Measurements from ENCODE around the gene INO80. TPM values are rescaled to one million over a fixed set of nuclear protein-coding genes. Genes with fewer than 3 reads are reported as not detected.
A peak's percentile ranks its signal among the peaks of the same experiment; 100 is the strongest.
"Not testable (repeated sequence)": the region's sequence is repeated elsewhere in the genome, so short reads cannot be mapped to it uniquely, and the experiment has no call there.

The INO80 gene
- total and polyA plus RNA-seq, 2 donors (not counting 1 experiment from before 2014, with no cell fraction given): 16.3 to 55.7 TPM

- no peak overlapping the region for H3K9ac ChIP-seq (ENCODE audit: low read length)
- ChIA-PET POLR2A (no interaction called here), CTCF (interaction anchor here (1.2 to 1.4 kb wide), 3 partner anchors 11 to 267 kb away, joined by 3 to 4 read pairs (median 4); partner anchors contain the start of genes CHAC1 and CHP1)
- TF ChIP-seq EZH2 (IDR thresholded peaks at IDR 0.05; ENCODE audit: borderline replicate concordance, insufficient read depth, low read depth, low read length, poor library complexity, severe bottlenecking) (no peak), CTCF (IDR thresholded peaks at IDR 0.05) (no peak)
- WGBS (ENCODE audit: insufficient coverage): 100% methylated on average over 2 of the region's 8 CpGs
- H2AFZ ChIP-seq (ENCODE audit: insufficient read depth, low read depth, low read length, poor library complexity, severe bottlenecking): no peak overlapping the region
- peaks cover 0 to 9% of the 10 kb centered on the region in 2 donors for H3K4me1 ChIP-seq (ENCODE audit: control insufficient read depth in 2 of 2, insufficient read depth in 2 of 2, low read length in 2 of 2)
- H3K27ac Mint-ChIP-seq: no peak overlapping the region
- DNase-seq: peak; percentile 1
- no peaks in the 10 kb centered on the region for H3K79me2 ChIP-seq (ENCODE audit: control insufficient read depth, insufficient read depth, low read length)
- H3K9me3 ChIP-seq (ENCODE audit: control extremely low read depth in 1 of 3, control insufficient read depth in 2 of 3, insufficient read depth in 1 of 3, low read length in 2 of 3): no peaks in the 10 kb centered on the region
- H3K4me3 ChIP-seq (ENCODE audit: control extremely low read depth in 1 of 5, extremely low read depth in 1 of 5, insufficient read depth in 1 of 5, low read depth in 2 of 5, low read length in 4 of 5): no peak overlapping the region
- no peak overlapping the region for H3K4me2 ChIP-seq (replicated peaks; ENCODE audit: low read depth, low read length, poor library complexity, severe bottlenecking)
- H3K27me3 ChIP-seq (replicated peaks in 1 of 4; ENCODE audit: control extremely low read depth in 1 of 4, control insufficient read depth in 3 of 4, insufficient read depth in 4 of 4, low read length in 3 of 4): peaks cover 0 to 3% (median 0%) of the 10 kb centered on the region in 4 experiments
- no peak overlapping the region for H3K4me3 Mint-ChIP-seq
- no peaks in the 10 kb centered on the region for H3K36me3 ChIP-seq (replicated peaks in 1 of 2; ENCODE audit: control extremely low read depth in 1 of 2, control insufficient read depth in 1 of 2, extremely low read depth in 1 of 2, insufficient read depth in 2 of 2, low read length in 1 of 2)
- peaks cover 8% of the 10 kb centered on the region for H3K4me1 Mint-ChIP-seq
- intact Hi-C loops (cut with micrococcal nuclease): loop anchor here (2.0 kb wide), 1 partner anchor 21 kb away; no protein-coding TSS in a partner anchor
- peaks cover 4% of the 10 kb centered on the region for H3K27me3 Mint-ChIP-seq
- H4K20me1 ChIP-seq (ENCODE audit: control insufficient read depth, insufficient read depth, low read length, poor library complexity, severe bottlenecking): no peaks in the 10 kb centered on the region
- ATAC-seq (ENCODE audit: low read depth): no peak
- H3K9me3 Mint-ChIP-seq (ENCODE audit: insufficient read depth): no peaks in the 10 kb centered on the region
- H3K27ac ChIP-seq (ENCODE audit: low read length in 2 of 2): no peak overlapping the region
These were observed 152.1 kb downstream of the INO80 start for GRCh38 chr15:40964006-40964405.

DNA sequence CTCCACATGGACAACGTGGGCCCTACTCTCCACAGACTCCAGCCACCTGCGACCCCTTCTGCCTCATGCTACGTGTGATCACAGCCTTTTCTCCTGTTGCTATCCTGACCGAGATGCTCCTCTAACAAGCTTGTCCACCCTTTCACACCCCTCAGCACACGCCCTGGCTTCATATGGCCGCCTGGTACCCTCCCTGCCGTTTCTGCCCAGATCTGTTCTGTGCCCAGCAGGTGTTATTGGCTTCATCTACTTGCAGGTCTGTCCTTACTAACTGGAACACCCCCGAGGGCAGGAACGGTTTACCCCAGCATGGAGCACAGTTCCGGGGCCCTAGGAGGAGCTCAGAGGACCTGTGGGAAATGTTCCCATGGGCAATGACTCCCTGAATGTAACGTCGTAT lies 152.9 kb downstream of the INO80 start:
- H3K27ac ChIP-seq (ENCODE audit: low read length in 2 of 2): no peak overlapping the region
- peaks cover 0 to 3% (median 0%) of the 10 kb centered on the region in 4 experiments for H3K27me3 ChIP-seq (replicated peaks in 1 of 4; ENCODE audit: control extremely low read depth in 1 of 4, control insufficient read depth in 3 of 4, insufficient read depth in 4 of 4, low read length in 3 of 4)
- peaks cover 0 to 9% of the 10 kb centered on the region in 2 donors for H3K4me1 ChIP-seq (ENCODE audit: control insufficient read depth in 2 of 2, insufficient read depth in 2 of 2, low read length in 2 of 2)
- no peaks in the 10 kb centered on the region for H3K79me2 ChIP-seq (ENCODE audit: control insufficient read depth, insufficient read depth, low read length)
- TF ChIP-seq EZH2 (IDR thresholded peaks at IDR 0.05; ENCODE audit: borderline replicate concordance, insufficient read depth, low read depth, low read length, poor library complexity, severe bottlenecking) (no peak), CTCF (IDR thresholded peaks at IDR 0.05) (no peak)
- DNase-seq (peak; percentile 1), ATAC-seq (ENCODE audit: low read depth) (no peak)
- ChIA-PET POLR2A (no interaction called here), CTCF (interaction anchor here (1.4 kb wide), 1 partner anchor 10 kb away, joined by 4 read pairs; the partner anchor contains the start of gene CHAC1)
- WGBS (ENCODE audit: insufficient coverage): 94% methylated on average over 12 of the region's 12 CpGs
- H3K9me3 ChIP-seq (ENCODE audit: control extremely low read depth in 1 of 3, control insufficient read depth in 2 of 3, insufficient read depth in 1 of 3, low read length in 2 of 3): no peaks in the 10 kb centered on the region
- H3K4me2 ChIP-seq (replicated peaks; ENCODE audit: low read depth, low read length, poor library complexity, severe bottlenecking): no peak overlapping the region
- H3K4me3 ChIP-seq (ENCODE audit: control extremely low read depth in 1 of 5, extremely low read depth in 1 of 5, insufficient read depth in 1 of 5, low read depth in 2 of 5, low read length in 4 of 5): no peak overlapping the region
- no peak overlapping the region for H2AFZ ChIP-seq (ENCODE audit: insufficient read depth, low read depth, low read length, poor library complexity, severe bottlenecking)
- peaks cover 8% of the 10 kb centered on the region for H3K4me1 Mint-ChIP-seq
- no peak overlapping the region for H3K4me3 Mint-ChIP-seq
- intact Hi-C loops (cut with micrococcal nuclease): no loop called here
- no peak overlapping the region for H3K27ac Mint-ChIP-seq
- H3K9me3 Mint-ChIP-seq (ENCODE audit: insufficient read depth): no peaks in the 10 kb centered on the region
- H3K36me3 ChIP-seq (replicated peaks in 1 of 2; ENCODE audit: control extremely low read depth in 1 of 2, control insufficient read depth in 1 of 2, extremely low read depth in 1 of 2, insufficient read depth in 2 of 2, low read length in 1 of 2): no peaks in the 10 kb centered on the region
- peaks cover 4% of the 10 kb centered on the region for H3K27me3 Mint-ChIP-seq
- H4K20me1 ChIP-seq (ENCODE audit: control insufficient read depth, insufficient read depth, low read length, poor library complexity, severe bottlenecking): no peaks in the 10 kb centered on the region
- no peak overlapping the region for H3K9ac ChIP-seq (ENCODE audit: low read length)

DNA sequence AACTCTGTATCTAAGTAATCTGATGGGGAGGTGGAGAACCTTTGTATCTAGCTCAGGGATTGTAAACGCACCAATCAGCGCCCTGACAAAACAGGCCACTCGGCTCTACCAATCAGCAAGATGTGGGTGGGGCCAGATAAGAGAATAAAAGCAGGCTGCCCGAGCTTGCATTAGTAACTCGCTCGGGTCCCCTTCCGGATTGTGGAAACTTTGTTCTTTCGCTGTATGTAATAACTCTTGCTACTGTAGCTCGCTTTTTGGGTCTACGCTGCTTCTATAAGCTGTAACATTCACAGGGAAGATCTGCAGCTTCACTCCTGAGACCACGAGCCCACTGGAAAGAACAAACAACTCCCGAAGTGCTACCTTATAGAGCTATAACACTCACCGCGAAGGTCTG lies 153.8 kb downstream of the INO80 start:
- H3K9me3 Mint-ChIP-seq (ENCODE audit: insufficient read depth); H3K4me2 ChIP-seq (replicated peaks; ENCODE audit: low read depth, low read length, poor library complexity, severe bottlenecking); H3K4me3 Mint-ChIP-seq; H3K4me3 ChIP-seq (ENCODE audit: control extremely low read depth in 1 of 5, extremely low read depth in 1 of 5, insufficient read depth in 1 of 5, low read depth in 2 of 5, low read length in 4 of 5); H3K9ac ChIP-seq (ENCODE audit: low read length); H3K79me2 ChIP-seq (ENCODE audit: control insufficient read depth, insufficient read depth, low read length); H4K20me1 ChIP-seq (ENCODE audit: control insufficient read depth, insufficient read depth, low read length, poor library complexity, severe bottlenecking); H3K9me3 ChIP-seq (ENCODE audit: control extremely low read depth in 1 of 3, control insufficient read depth in 2 of 3, insufficient read depth in 1 of 3, low read length in 2 of 3); H3K4me1 ChIP-seq (ENCODE audit: control insufficient read depth in 2 of 2, insufficient read depth in 2 of 2, low read length in 2 of 2); H3K36me3 ChIP-seq (replicated peaks in 1 of 2; ENCODE audit: control extremely low read depth in 1 of 2, control insufficient read depth in 1 of 2, extremely low read depth in 1 of 2, insufficient read depth in 2 of 2, low read length in 1 of 2); H3K27ac Mint-ChIP-seq; H3K27me3 ChIP-seq (replicated peaks in 1 of 4; ENCODE audit: control extremely low read depth in 1 of 4, control insufficient read depth in 3 of 4, insufficient read depth in 4 of 4, low read length in 3 of 4); POLR2A ChIA-PET; H3K4me1 Mint-ChIP-seq; H3K27me3 Mint-ChIP-seq; DNase-seq; H3K27ac ChIP-seq (ENCODE audit: low read length in 2 of 2); H2AFZ ChIP-seq (ENCODE audit: insufficient read depth, low read depth, low read length, poor library complexity, severe bottlenecking); intact Hi-C loops (cut with micrococcal nuclease); ATAC-seq (ENCODE audit: low read depth): not testable (repeated sequence)
- CTCF ChIA-PET: interaction anchor here (0.6 to 1.0 kb wide), 2 partner anchors 17 to 220 kb away, joined by 3 read pairs; no protein-coding TSS in a partner anchor
- 97% methylated on average over 14 of the region's 14 CpGs for WGBS (ENCODE audit: insufficient coverage)

Data from B cell (primary cell).